Measurements from ENCODE around the gene ETS2.

- TF ChIP-seq CTCF (IDR thresholded peaks at IDR 0.05; ENCODE audit: low read depth, low read length) (no peak), EZH2phosphoT487 (IDR thresholded peaks at IDR 0.05; ENCODE audit: low read depth) (no peak)
These were observed 38.6 kb upstream of the ETS2 start for GRCh38 chr21:38766987-38767722.
